Measurements from ENCODE around the gene CD70.
"Not testable (repeated sequence)": the region's sequence is repeated elsewhere in the genome, so short reads cannot be mapped to it uniquely, and the experiment has no call there.

Gene CD70

DNA sequence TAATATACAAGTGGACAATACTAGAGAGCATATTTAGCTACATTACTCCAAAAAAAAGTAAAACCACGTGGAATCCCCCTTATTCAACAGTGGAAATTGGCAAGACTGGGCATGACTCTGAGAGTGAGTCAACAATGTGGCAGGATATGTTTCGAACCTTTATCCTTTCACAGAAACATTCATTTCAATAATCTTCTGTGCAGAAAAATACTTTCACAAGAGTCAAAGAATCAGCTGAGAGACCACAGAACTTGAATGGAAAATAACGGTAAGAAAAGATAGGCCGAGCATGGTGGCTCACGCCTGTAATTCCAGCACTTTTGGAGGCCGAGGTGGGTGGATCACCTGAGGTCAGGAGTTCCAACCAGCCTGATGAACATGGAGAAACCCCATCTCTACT, 25.1 kb upstream of the CD70 start:
- no peak for TF ChIP-seq ZFX (IDR thresholded peaks at IDR 0.05)
- TF ChIP-seq, protein P1, sequence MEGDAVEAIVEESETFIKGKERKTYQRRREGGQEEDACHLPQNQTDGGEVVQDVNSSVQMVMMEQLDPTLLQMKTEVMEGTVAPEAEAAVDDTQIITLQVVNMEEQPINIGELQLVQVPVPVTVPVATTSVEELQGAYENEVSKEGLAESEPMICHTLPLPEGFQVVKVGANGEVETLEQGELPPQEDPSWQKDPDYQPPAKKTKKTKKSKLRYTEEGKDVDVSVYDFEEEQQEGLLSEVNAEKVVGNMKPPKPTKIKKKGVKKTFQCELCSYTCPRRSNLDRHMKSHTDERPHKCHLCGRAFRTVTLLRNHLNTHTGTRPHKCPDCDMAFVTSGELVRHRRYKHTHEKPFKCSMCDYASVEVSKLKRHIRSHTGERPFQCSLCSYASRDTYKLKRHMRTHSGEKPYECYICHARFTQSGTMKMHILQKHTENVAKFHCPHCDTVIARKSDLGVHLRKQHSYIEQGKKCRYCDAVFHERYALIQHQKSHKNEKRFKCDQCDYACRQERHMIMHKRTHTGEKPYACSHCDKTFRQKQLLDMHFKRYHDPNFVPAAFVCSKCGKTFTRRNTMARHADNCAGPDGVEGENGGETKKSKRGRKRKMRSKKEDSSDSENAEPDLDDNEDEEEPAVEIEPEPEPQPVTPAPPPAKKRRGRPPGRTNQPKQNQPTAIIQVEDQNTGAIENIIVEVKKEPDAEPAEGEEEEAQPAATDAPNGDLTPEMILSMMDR (conservative IDR thresholded peaks at IDR 0.05), result no peak
- H3K27ac ChIP-seq, result no peak overlapping the region

DNA sequence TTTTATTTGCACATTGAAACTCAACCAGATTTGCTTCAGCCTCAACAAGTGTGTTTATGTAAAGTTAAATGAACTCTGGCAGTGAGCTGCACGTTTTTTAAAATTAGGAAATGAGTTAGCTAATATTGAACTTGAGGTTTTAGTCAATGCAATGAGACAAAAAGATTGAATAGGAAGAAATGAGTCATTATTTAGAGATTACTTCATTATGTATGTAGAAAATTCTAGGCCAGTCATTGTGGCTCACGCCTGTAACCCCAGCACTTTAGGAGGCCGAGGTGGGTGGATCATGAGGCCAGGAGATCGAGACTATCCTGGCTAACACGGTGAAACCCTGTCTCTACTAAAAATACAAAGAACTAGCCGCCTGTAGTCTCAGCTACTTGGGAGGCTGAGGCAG, 22.8 kb upstream of the CD70 start:
- TF ChIP-seq, protein P1 (conservative IDR thresholded peaks at IDR 0.05), result no peak
- no peak for TF ChIP-seq ZFX (IDR thresholded peaks at IDR 0.05)
- H3K27ac ChIP-seq, result no peak overlapping the region

DNA sequence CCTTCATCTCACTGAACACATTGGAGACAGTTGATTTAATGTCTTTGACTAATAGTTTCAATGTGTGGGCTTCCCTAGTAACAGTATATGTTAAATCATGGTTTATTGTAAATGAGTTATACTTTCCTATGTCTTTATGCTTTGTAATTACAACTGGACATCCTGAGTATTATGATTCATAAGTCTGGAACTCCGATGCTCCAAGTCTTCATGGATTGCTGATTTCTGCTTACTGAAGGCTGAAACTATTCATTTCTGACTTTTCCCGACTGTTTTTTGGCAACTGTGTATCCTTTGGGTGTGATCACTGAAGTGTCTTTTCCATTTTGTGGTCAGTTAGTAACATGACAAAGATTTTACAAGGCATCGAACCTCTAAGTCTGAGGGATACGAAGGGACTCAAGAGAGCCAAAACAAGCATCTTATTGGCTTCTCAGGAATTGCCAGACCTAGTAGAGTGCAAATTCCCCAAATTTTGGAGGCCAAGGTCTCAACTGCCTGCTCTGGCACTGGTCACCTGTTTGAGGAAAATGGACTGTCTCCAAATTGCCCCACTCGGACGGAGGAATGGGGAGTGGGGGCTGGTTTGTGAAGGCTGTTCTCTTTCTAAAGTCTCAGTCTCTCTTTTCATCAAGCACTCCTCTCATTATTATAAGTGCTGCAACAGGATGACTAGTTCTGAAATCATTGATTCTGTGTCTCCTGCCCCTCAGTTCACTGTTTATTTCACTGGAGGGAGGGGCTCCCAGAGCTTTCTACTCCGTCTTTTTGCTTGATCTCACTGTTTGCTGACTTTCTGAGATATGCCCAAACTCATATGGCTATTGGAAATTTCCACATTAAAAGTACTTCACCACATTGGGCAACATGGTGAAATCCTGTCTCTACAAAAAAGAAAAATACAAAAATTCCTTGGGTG, 20.2 kb upstream of the CD70 start:
- H3K27ac ChIP-seq, result no peak overlapping the region
- no peak for TF ChIP-seq ZFX (IDR thresholded peaks at IDR 0.05)
- TF ChIP-seq, protein P1 (conservative IDR thresholded peaks at IDR 0.05), result no peak

DNA sequence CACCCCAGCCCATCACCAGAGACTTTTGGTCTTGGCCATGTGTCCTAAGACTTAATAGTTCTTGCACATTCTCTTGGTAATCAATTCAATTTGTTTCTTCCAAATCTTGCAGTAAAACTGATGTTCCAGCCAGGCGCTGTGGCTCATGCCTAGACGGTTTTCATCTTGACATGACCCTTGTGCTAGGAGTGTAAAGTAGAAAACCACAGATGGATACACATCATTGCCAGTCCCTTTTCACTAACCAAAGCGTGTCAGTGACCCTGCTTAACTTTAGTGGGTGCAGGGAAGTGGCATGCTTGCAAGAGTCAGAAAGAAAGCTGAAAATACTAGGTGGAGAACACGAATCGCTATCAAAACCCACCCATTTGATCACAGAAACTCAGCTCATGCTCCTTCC, 18.0 kb upstream of the CD70 start:
- TF ChIP-seq ZFX (IDR thresholded peaks at IDR 0.05), result no peak
- TF ChIP-seq, protein P1 (conservative IDR thresholded peaks at IDR 0.05), result no peak
- no peak overlapping the region for H3K27ac ChIP-seq

DNA sequence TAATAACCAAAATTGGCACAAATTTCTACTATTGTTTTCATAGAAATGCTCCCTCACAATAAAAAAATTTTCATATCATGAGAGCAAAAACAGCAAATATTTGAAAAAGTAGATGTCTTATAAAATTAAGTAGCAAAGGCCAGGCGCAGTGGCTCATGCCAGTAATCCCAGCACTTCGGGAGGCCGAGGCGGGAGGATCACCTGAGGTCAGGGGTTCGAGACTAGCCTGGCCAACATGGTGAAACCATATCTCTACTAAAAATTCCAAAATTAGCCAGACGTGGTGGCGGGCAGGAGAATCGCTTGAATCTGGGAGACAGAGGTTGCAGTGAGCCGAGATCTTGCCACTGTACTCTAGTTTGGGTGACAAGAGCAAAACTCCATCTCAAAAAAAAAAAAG, 17.2 kb upstream of the CD70 start:
- H3K27ac ChIP-seq, result not testable (repeated sequence)

DNA sequence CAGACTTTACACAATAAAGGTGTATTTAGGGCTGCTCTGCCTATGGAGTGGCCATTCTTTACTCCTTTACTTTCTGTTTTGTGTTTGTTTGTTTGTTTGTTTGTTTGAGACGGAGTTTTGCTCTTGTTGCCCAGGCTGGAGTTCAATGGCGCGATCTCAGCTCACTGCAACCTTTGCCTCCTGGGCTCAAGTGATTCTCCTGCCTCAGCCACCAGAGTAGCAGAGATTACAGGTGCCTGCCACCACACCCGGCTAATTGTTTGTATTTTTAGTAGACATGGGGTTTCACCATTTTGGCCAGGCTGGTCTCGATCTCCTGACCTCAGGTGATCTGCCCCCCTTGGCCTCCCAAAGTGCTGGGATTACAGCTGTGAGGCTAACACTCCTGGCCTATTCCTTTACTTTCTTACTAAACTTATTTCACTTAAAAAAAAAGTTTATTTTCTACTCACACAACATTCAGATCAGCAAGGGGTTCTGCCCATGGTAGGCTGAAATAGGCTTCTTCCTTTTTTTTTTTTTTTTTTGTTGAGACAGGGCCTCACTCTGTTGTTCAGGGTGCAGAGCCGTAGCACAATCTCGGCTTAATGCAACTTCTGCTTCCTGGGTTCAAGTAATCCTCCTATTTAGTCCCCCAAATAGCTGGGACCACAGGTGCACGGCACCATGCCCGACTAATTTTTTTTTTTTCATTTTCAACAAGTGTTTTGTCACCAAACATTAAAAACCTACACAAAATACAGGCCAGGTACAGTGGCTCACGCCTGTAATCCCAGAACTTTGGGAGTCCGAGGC, 15.5 kb upstream of the CD70 start:
- H3K27ac ChIP-seq, result not testable (repeated sequence)

DNA sequence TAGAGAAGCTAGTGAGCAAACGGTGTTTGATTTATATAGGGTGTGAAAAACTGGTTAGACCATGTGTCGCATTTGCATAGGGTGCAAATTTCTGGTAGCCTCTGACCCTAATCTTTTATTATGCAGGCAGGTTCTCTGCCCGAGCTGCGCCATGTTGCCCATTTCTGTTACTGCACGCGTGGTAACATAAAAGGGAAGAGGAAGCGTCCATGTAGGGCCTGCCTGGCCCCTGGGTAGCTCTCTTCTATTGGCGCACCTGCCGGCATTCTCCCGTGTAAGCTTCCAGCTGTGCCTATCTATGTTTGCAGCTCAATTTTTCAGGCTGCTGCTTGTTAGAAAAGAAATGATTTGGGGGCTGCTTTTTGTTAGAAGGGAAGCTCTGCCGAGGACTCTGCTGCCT, 14.0 kb upstream of the CD70 start:
- TF ChIP-seq, protein P1 (conservative IDR thresholded peaks at IDR 0.05), result no peak
- no peak for TF ChIP-seq ZFX (IDR thresholded peaks at IDR 0.05)
- H3K27ac ChIP-seq, result no peak overlapping the region

DNA sequence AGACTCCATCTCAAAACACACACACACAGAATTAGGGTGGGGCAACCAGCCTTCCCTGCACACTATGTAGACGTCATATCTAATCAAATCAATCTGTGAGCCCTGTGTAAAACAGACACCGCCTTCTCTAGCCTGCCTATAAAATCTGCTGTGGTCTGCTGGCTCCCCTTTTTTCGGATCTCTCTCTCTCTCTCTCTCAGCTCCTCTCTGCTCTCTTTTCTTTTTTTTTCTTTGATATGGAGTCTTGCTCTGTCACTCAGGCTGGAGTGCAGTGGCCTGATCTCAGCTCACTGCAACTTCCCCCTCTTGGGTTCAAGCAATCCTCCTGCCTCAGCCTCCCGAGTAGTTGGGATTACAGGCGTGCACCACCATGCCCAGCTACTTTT, 11.8 kb upstream of the CD70 start:
- no peak overlapping the region for H3K27ac ChIP-seq
- TF ChIP-seq, protein P1 (conservative IDR thresholded peaks at IDR 0.05), result no peak
- no peak for TF ChIP-seq ZFX (IDR thresholded peaks at IDR 0.05)

DNA sequence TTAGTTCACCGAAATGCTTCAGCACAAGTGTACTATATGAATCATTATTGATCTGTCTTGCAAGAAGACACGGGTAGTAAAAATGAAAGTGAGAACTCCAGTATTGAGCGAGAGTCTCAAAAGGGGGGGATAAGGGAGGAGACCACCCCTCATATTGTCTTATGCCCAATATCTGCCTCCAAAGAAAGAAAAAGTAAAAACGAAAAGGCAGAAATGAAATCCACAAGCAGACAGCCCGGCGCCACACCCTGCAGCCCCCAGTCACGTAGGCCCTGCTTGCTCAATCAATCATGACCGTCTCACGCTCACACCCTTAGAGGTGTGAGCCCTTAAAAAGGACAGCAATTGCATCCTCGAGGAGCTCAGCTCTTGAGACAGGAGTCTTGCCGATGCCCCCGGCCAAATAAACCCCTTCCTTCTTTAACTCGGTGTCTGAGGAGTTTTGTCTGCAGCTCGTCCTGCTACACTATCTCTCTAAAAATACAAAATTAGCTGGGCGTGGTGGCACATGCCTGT, 10.6 kb upstream of the CD70 start:
- not testable (repeated sequence) for H3K27ac ChIP-seq

DNA sequence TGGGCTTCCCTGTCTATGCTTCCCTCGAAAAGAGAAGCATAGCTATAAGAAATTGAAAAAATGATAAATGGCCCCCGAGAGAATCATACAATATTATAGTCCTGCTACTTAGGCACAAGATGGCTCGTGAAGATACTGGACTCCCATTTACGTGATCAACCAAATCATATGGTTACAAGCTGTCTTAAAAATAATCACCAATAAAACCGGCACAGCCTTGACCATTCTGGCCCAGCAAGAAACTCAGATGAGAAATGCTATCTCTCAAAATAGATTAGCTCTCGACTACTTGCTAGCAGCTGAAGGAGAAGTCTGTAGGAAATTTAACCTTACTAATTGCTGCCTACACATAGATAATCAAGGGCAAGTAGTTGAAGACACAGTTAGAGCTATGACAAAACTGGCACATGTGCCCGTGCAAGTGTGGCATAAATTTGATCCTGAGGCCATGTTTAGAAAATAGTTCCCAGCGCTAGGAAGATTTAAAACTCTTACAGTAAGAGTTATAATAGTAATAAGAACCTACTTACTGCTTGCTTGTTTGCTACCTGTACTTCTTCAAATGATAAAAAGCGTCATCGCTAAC, 10.1 kb upstream of the CD70 start:
- H3K27ac ChIP-seq, result not testable (repeated sequence)
